Gastroesophageal sphincter (tissue), 3 donors: ENCODE data around the gene TAF1B.

Experiments
- CTCF ChIP-seq, 4 experiments: fragments of 200-600 bp in 2 of 4; fragments of 450-650 bp in 2 of 4; sonication (generic) in 1 of 4; IDR thresholded peaks; one replicate each; pipeline ENCODE4 v1.5.1; 2017 to 2019; ENCODE audit warnings: antibody characterized with exemption in 4 of 4, mild to moderate bottlenecking in 2 of 4, moderate library complexity in 2 of 4
- EP300 ChIP-seq: sonication (generic); formaldehyde crosslinking; IDR thresholded peaks from one replicate; pipeline ENCODE4 v1.6.1; 2017; ENCODE audit warnings: antibody characterized with exemption, mild to moderate bottlenecking
- POLR2A ChIP-seq, 2 donors: fragments of 450-650 bp; IDR thresholded peaks; one replicate each; pipeline ENCODE4 v1.6.1; 2017; ENCODE audit warnings: antibody characterized with exemption in 2 of 2, mild to moderate bottlenecking in 2 of 2, moderate library complexity in 1 of 2
- POLR2AphosphoS5 ChIP-seq: sonication (generic); formaldehyde crosslinking; IDR thresholded peaks from one replicate; pipeline ENCODE4 v1.6.1; 2017; ENCODE audit warnings: antibody characterized with exemption

GRCh38 chr2:9982248-9982647 is 139.0 kb downstream of the TAF1B start:
- TF ChIP-seq CTCF (IDR thresholded peaks at IDR 0.05) (no peak), POLR2A (IDR thresholded peaks at IDR 0.05) (no peak), EP300 (no peak), POLR2AphosphoS5 (peak; percentile 40)
